Neural cell (in vitro differentiated cells): Measurements from ENCODE around the gene FAM9C. TPM values are rescaled to one million over a fixed set of nuclear protein-coding genes. Genes with fewer than 3 reads are reported as not detected.

ENCODE experiments used
- H2AFZ ChIP-seq: fragments of 200-600, 300-800 bp; sonication (generic), shearing (Covaris generic); 2 replicates; pipeline ENCODE4 v1.6.0; 2014; ENCODE audit warnings: low read depth, mild to moderate bottlenecking, antibody characterized with exemption, low read length, moderate library complexity
- H3F3A ChIP-seq: fragments of 200-600 bp; shearing (Covaris generic); 2 replicates; pipeline ENCODE4 v1.6.1; 2016; ENCODE audit warnings: mild to moderate bottlenecking, moderate library complexity, mixed read lengths, antibody characterized with exemption, low read length; ENCODE audit not compliant: insufficient read depth, poor library complexity, severe bottlenecking
- H3K27ac ChIP-seq: fragments of 200-600, 300-800 bp; sonication (generic), shearing (Covaris generic); 2 replicates; pipeline ENCODE4 v1.5.1; 2014; ENCODE audit warnings: mild to moderate bottlenecking, low read length, moderate library complexity
- H3K27me3 ChIP-seq: fragments of 300-800, 200-600 bp; sonication (generic), shearing (Covaris generic); 2 replicates; pipeline ENCODE4 v1.6.0; 2014; ENCODE audit warnings: mild to moderate bottlenecking, low read depth, low read length, moderate library complexity; ENCODE audit not compliant: insufficient read depth
- H3K36me3 ChIP-seq: fragments of 300-800, 200-600 bp; sonication (generic), shearing (Covaris generic); 2 replicates; pipeline ENCODE4 v1.5.1; 2014; ENCODE audit warnings: mild to moderate bottlenecking, antibody characterized with exemption, low read length, moderate library complexity; ENCODE audit not compliant: insufficient read depth
- H3K4me2 ChIP-seq: fragments of 300-800, 200-600 bp; sonication (generic), shearing (Covaris generic); 2 replicates; pipeline ENCODE4 v1.6.0; 2014; ENCODE audit warnings: mild to moderate bottlenecking, low read length
- H3K4me3 ChIP-seq: fragments of 300-800, 200-600 bp; sonication (generic), shearing (Covaris generic); 2 replicates; pipeline ENCODE4 v1.5.1; 2014; ENCODE audit warnings: mild to moderate bottlenecking, low read length, moderate library complexity
- H3K79me2 ChIP-seq: fragments of 200-600 bp; shearing (Covaris generic); replicated peaks from 2 replicates; pipeline ENCODE4 v1.6.0; 2014; ENCODE audit warnings: mild to moderate bottlenecking, low read length, moderate library complexity; ENCODE audit not compliant: insufficient read depth
- H3K9ac ChIP-seq: fragments of 300-800, 200-600 bp; sonication (generic), shearing (Covaris generic); 2 replicates; pipeline ENCODE4 v1.6.1; 2016; ENCODE audit warnings: mild to moderate bottlenecking, low read length, mixed read lengths
- H3K9me2 ChIP-seq: fragments of 200-600 bp; shearing (Covaris generic); 2 replicates; pipeline ENCODE4 v1.6.1; 2016; ENCODE audit warnings: mild to moderate bottlenecking, low read length, mixed read lengths; ENCODE audit not compliant: insufficient read depth
- H3K9me3 ChIP-seq: fragments of 200-600, 300-800 bp; sonication (generic), shearing (Covaris generic); 2 replicates; pipeline ENCODE4 v1.6.1; 2016; ENCODE audit warnings: mild to moderate bottlenecking, mixed run types, low read length, moderate library complexity, mixed read lengths
- H4K20me1 ChIP-seq: fragments of 200-600 bp; shearing (Covaris generic); 2 replicates; pipeline ENCODE4 v1.6.1; 2016; ENCODE audit warnings: mild to moderate bottlenecking, mixed run types; ENCODE audit not compliant: insufficient read depth
- CTCF ChIP-seq: fragments of 450-650 bp; IDR thresholded peaks from 2 replicates; pipeline ENCODE4 v1.5.1; 2014; ENCODE audit warnings: antibody characterized with exemption, mild to moderate bottlenecking, moderate library complexity; ENCODE audit not compliant: poor library complexity, severe bottlenecking
- EP300 ChIP-seq: fragments of 450-650 bp; conservative IDR thresholded peaks from 2 replicates; pipeline ENCODE4 v1.6.1; 2014; ENCODE audit warnings: antibody characterized with exemption, mild to moderate bottlenecking, moderate library complexity; ENCODE audit not compliant: poor library complexity, severe bottlenecking
- EZH2 ChIP-seq: fragments of 200-600, 300-800 bp; shearing (Covaris generic), sonication (generic); IDR thresholded peaks from 2 replicates; pipeline ENCODE4 v1.6.1; 2014; ENCODE audit warnings: antibody characterized with exemption, low read length, borderline replicate concordance, mild to moderate bottlenecking; ENCODE audit not compliant: insufficient read depth, poor library complexity, severe bottlenecking
- MXI1 ChIP-seq: fragments of 450-650 bp; conservative IDR thresholded peaks from 2 replicates; pipeline ENCODE4 v1.6.1; 2014; ENCODE audit warnings: antibody characterized with exemption, mild to moderate bottlenecking; ENCODE audit not compliant: poor library complexity, severe bottlenecking
- POLR2AphosphoS5 ChIP-seq: IDR thresholded peaks from 2 replicates; pipeline ENCODE4 v1.6.1; 2012
- RAD21 ChIP-seq: fragments of 450-650 bp; conservative IDR thresholded peaks from 2 replicates; pipeline ENCODE4 v1.6.1; 2014; ENCODE audit warnings: antibody characterized with exemption, mild to moderate bottlenecking, moderate library complexity
- REST ChIP-seq: IDR thresholded peaks from 2 replicates; pipeline ENCODE4 v1.6.1; 2012; ENCODE audit warnings: borderline replicate concordance
- SMC3 ChIP-seq: fragments of 450-650 bp; conservative IDR thresholded peaks from 2 replicates; pipeline ENCODE4 v1.6.1; 2014; ENCODE audit warnings: antibody characterized with exemption, mild to moderate bottlenecking, moderate library complexity; ENCODE audit not compliant: poor library complexity
- TAF1 ChIP-seq: IDR thresholded peaks from 2 replicates; pipeline ENCODE4 v1.6.1; 2012; ENCODE audit warnings: low read depth
- polyA plus RNA-seq: library from polyadenylated mRNA; depleted of rRNA; stranded (reverse); fragments of >200 nt; gene quantifications from 2 replicates; pipeline ENCODE4 v1.2.3, GENCODE V29; 2014

FAM9C gene
- polyA plus RNA-seq, 1 donor from 2014 or later, result not detected

- Histone ChIP-seq H3F3A (no peaks in the 10 kb centered on the region), H3K27me3 (no peaks in the 10 kb centered on the region), H3K4me3 (no peak overlapping the region), H3K9me3 (no peaks in the 10 kb centered on the region), H3K4me2 (no peak overlapping the region), H3K9me2 (no peaks in the 10 kb centered on the region), H3K36me3 (no peaks in the 10 kb centered on the region), H2AFZ (no peak overlapping the region), H3K79me2 (no peaks in the 10 kb centered on the region), H3K9ac (no peak overlapping the region), H3K27ac (no peak overlapping the region), H4K20me1 (no peaks in the 10 kb centered on the region)
- TF ChIP-seq TAF1 (no peak), MXI1 (no peak), EP300 (no peak), REST (no peak), SMC3 (no peak), POLR2AphosphoS5 (no peak), RAD21 (no peak), EZH2 (no peak), CTCF (no peak)
Observed at GRCh38 chrX:13007519-13008188, 36.8 kb downstream of the FAM9C start.

GRCh38 chrX:13005661-13006473 lies 38.6 kb downstream of the FAM9C start:
- no peak overlapping the region for H3K4me2 ChIP-seq
- H3K27ac ChIP-seq, result no peak overlapping the region
- no peaks in the 10 kb centered on the region for H3K9me2 ChIP-seq
- no peak overlapping the region for H3K4me3 ChIP-seq
- no peaks in the 10 kb centered on the region for H3K36me3 ChIP-seq
- H3K79me2 ChIP-seq, result no peaks in the 10 kb centered on the region
- no peaks in the 10 kb centered on the region for H3F3A ChIP-seq
- no peaks in the 10 kb centered on the region for H3K27me3 ChIP-seq
- no peak overlapping the region for H3K9ac ChIP-seq
- H3K9me3 ChIP-seq, result no peaks in the 10 kb centered on the region
- TF ChIP-seq TAF1, result no peak
- no peaks in the 10 kb centered on the region for H4K20me1 ChIP-seq
- H2AFZ ChIP-seq, result no peak overlapping the region
